GM12874 (cell line): Measurements from ENCODE around the gene GPR27.

ENCODE experiments used
- TF ChIP-seq, protein P1 (sequence below): IDR thresholded peaks from 2 replicates; pipeline ENCODE4 v1.5.1; 2011; ENCODE audit warnings: low read depth, mild to moderate bottlenecking, control low read depth, low read length, moderate library complexity; ENCODE audit not compliant: insufficient read depth

Gene GPR27

DNA sequence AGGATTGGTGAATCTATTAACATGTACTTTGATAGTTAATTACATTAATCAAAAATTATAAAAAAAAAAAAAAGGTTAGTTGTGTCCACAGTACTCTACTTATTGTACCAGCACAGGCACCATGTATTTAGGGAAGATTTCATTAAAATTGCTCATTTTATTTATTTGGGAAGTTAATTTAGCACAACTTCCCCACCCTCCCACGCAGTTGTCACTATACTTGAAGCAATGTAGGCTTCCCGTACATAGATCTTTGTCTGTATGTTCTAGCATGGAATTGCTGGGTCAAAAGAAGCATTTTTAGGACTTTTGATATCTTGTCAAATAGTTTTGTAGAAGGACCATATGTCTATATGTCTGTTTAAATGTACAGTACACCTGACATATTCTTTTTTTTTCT lies 4.4 kb downstream of the GPR27 start:
- TF ChIP-seq, protein P1, sequence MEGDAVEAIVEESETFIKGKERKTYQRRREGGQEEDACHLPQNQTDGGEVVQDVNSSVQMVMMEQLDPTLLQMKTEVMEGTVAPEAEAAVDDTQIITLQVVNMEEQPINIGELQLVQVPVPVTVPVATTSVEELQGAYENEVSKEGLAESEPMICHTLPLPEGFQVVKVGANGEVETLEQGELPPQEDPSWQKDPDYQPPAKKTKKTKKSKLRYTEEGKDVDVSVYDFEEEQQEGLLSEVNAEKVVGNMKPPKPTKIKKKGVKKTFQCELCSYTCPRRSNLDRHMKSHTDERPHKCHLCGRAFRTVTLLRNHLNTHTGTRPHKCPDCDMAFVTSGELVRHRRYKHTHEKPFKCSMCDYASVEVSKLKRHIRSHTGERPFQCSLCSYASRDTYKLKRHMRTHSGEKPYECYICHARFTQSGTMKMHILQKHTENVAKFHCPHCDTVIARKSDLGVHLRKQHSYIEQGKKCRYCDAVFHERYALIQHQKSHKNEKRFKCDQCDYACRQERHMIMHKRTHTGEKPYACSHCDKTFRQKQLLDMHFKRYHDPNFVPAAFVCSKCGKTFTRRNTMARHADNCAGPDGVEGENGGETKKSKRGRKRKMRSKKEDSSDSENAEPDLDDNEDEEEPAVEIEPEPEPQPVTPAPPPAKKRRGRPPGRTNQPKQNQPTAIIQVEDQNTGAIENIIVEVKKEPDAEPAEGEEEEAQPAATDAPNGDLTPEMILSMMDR = no peak

DNA sequence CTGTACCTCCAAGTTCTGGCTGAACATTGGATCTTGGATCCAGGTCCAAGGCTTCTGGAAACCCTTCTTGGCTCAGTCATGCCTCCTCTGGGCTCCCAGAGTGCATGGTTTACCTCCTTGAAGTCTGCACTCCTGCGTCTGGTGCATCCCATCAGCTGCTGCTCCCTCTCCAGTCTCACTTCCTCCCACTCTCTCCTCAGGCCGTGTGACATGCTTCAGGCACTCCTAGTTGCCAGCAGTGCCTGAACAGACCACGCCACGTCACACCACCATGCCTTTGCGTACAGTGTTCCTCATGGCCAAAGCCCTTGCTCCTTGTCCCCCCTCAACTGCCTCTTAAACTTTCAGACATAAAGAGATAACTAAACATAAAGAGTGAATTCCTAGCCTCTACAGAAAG lies 5.7 kb downstream of the GPR27 start:
- TF ChIP-seq, protein P1 = no peak

DNA sequence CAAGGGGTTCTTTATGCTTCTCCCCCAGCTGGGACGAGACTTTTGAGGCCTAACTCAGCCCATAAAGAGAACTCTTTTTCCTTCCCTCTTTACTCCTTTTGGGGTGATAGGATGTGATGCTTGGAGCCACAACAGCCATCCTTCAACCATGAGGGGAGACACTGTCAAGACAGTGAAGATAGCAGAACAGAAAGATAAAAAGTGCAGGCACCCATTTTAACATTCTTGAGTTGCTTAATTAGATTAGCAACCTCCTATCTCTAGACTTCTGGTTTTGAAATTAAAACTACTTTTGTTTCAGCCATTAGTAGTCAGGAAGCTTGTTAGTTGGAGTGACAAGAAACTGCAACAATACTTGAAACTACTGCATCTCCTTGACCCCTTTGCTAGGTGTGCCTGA lies 6.5 kb downstream of the GPR27 start:
- TF ChIP-seq, protein P1 = no peak

DNA sequence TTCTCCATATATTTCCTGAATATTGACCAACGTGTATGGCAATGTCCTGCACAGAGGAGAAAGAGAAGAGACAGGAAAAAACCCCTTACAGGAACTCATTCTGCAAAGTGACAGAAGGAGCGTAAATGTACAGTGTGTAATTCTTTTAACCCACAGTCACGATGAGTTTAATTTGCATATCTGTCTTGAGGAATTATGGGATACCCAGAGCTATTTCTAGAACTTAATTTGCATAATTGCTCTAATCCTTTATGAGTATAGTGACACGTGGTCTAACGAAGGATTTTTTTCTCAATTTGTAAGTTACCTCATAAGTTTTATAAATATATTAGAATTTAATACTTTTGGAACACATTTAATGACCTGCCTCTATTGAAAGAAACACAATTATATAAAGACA lies 9.8 kb downstream of the GPR27 start:
- TF ChIP-seq, protein P1 = no peak

DNA sequence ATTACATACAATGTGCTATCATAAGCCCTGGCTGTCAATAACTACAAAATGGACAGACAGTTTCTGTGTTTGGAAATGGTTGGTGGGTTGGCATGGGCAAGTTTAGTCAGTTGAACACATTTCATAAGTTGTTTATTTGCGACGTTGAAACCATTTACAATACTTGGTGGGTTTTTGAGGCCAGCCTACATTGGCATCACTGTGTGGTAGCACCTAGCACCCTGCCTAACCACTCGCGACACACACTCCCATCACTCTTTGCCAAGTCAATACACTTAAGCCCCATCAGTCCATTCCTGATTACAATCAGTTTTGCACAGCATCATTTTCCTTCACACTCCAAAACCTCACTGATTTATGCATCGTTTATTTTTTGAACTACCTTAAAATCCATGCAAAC lies 17.5 kb downstream of the GPR27 start:
- TF ChIP-seq, protein P1 = no peak

DNA sequence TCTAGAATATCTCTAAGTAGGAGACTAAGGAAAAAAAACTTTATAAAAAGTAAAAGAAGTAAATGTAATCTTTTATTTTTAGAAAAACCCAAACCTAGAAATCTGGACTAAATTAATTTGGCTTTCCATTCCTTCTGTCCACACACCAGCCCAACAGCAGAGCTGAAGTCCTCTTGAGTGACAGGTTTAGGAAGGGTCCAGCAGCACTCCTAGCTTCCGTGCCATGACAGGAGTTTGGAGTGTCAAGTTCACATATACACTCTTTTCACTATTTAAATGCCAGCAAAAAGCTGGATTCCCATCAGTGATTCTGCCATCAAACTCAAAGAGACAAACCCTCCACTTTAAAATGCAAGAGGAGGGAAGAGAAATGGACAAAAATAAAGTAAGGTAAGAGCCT lies 18.2 kb downstream of the GPR27 start:
- TF ChIP-seq, protein P1 = no peak

DNA sequence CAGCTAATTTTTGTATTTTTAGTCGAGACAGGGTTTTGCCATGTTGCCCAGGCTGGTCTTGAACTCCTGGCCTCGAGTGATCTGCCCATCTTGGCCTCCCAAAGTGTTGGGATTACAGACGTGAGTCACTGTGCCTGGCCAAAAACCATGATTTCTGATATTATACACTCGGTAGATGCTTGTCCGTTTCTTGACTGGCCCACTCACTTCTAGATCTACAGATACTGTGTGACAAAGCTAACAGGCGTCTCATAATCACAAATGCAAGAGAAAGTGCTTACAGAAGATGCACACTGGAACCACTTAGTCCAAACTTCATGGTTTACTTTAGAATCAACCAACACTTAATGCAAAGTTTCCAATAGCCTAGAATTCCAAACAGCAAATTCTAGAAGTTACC lies 22.9 kb downstream of the GPR27 start:
- TF ChIP-seq, protein P1 = no peak

DNA sequence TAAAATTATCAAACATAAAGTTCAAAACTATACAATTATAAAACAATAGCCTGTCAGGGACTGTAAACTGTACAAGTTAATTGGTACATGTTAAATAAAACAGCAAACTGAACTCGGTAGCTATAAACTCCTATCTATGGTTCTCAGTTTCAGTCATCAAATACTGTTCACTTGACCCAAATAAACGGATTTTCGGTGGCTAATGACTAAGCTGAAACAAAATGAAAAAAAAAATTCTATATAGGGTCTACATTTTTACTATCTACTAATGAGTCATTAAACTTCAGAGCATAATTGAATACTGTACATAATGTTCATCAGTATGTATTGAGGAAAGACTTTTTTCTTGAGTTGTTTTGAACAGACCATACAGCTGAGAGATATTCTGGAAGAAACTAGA lies 24.7 kb downstream of the GPR27 start:
- TF ChIP-seq, protein P1 = no peak
